WTC11 (cell line): ENCODE data around the gene GLT6D1. TPM values are rescaled to one million over a fixed set of nuclear protein-coding genes. Genes with fewer than 3 reads are reported as not detected.

Source experiments
- ATAC-seq: fragments of 200-7000 bp; cut with Tn5 transposase; 2 replicates; pipeline ENCODE4 v1.10.0; 2021; ENCODE audit warnings: mild to moderate bottlenecking, moderate library complexity
- CTCF ChIA-PET: fragments of 300-600 bp; sonication (Branson Sonifier 250); formaldehyde crosslinking; loops from one replicate; lab custom pipeline; 2021; ENCODE audit warnings: antibody characterized with exemption; lab: Charles Lee
- POLR2A ChIA-PET: fragments of 350-600 bp; sonication (Branson Sonifier 250); formaldehyde crosslinking; loops from one replicate; lab custom pipeline; 2021; ENCODE audit warnings: antibody characterized with exemption; lab: Charles Lee
- DNase-seq: peaks from one replicate; pipeline ENCODE4 v3.0.0; 2021; ENCODE audit warnings: low spot score
- H3K27ac Mint-ChIP-seq: 2 replicates; pipeline ENCODE4 v1.8.0; 2021; ENCODE audit warnings: mixed read lengths
- H3K27me3 Mint-ChIP-seq: 2 replicates; pipeline ENCODE4 v1.8.0; 2021; ENCODE audit warnings: low read depth, mild to moderate bottlenecking, moderate library complexity, mixed read lengths
- H3K36me3 Mint-ChIP-seq: 2 replicates; pipeline ENCODE4 v1.8.0; 2021; ENCODE audit warnings: mixed read lengths
- H3K4me1 Mint-ChIP-seq: 2 replicates; pipeline ENCODE4 v1.8.0; 2022; ENCODE audit warnings: mixed read lengths
- H3K4me3 Mint-ChIP-seq: 2 replicates; pipeline ENCODE4 v1.8.0; 2021; ENCODE audit warnings: mild to moderate bottlenecking, moderate library complexity, mixed read lengths
- H3K9me3 Mint-ChIP-seq: 2 replicates; pipeline ENCODE4 v1.8.0; 2021; ENCODE audit warnings: mixed read lengths
- AR ChIP-seq: fragments of 250-450 bp; sonication (Bioruptor Pico); IDR thresholded peaks from 2 replicates; pipeline ENCODE4 v1.9.0; 2021; ENCODE audit warnings: mild to moderate bottlenecking
- ATF1 ChIP-seq: sonication (generic); formaldehyde crosslinking; IDR thresholded peaks from 2 replicates; pipeline ENCODE4 v1.8.1; 2023; ENCODE audit warnings: mild to moderate bottlenecking, moderate library complexity, missing genetic modification reagents
- MAX ChIP-seq: sonication (generic); formaldehyde crosslinking; IDR thresholded peaks from 2 replicates; pipeline ENCODE4 v1.8.0; 2022; ENCODE audit warnings: mild to moderate bottlenecking, missing genetic modification reagents
- MLX ChIP-seq: sonication (generic); formaldehyde crosslinking; IDR thresholded peaks from 2 replicates; pipeline ENCODE4 v1.8.1; 2023; ENCODE audit warnings: mild to moderate bottlenecking, missing genetic modification reagents, moderate library complexity
- MXD4 ChIP-seq: fragments of 250-450 bp; sonication (Bioruptor Pico); IDR thresholded peaks from 2 replicates; pipeline ENCODE4 v1.8.0; 2021; ENCODE audit warnings: mild to moderate bottlenecking, moderate library complexity, borderline replicate concordance
- NFYB ChIP-seq: sonication (generic); formaldehyde crosslinking; conservative IDR thresholded peaks from 2 replicates; pipeline ENCODE4 v1.8.0; 2022; ENCODE audit warnings: low read depth, missing genetic modification reagents
- PREB ChIP-seq: sonication (generic); formaldehyde crosslinking; IDR thresholded peaks from 2 replicates; pipeline ENCODE4 v1.8.1; 2022; ENCODE audit warnings: mild to moderate bottlenecking, missing genetic modification reagents, moderate library complexity, borderline replicate concordance
- TP53 ChIP-seq: sonication (generic); formaldehyde crosslinking; IDR thresholded peaks from 2 replicates; pipeline ENCODE4 v1.8.1; 2023; ENCODE audit warnings: mild to moderate bottlenecking, missing genetic modification reagents
- ZNF671 ChIP-seq: fragments of 250-450 bp; sonication (Bioruptor Pico); IDR thresholded peaks from 2 replicates; pipeline ENCODE4 v1.8.0; 2021; ENCODE audit warnings: mild to moderate bottlenecking
- total RNA-seq: library from RNA; stranded (reverse); gene quantifications from 3 replicates; pipeline ENCODE4 v1.2.3, GENCODE V29; 2021
- TF ChIP-seq, protein P1 (sequence below): sonication (generic); formaldehyde crosslinking; IDR thresholded peaks from 2 replicates; pipeline ENCODE4 v1.8.1; 2023; ENCODE audit warnings: mild to moderate bottlenecking, missing genetic modification reagents, borderline replicate concordance
- TF ChIP-seq, protein P2 (sequence below): sonication (generic); formaldehyde crosslinking; IDR thresholded peaks from 2 replicates; pipeline ENCODE4 v1.8.0; 2023; ENCODE audit warnings: missing genetic modification reagents, mild to moderate bottlenecking, borderline replicate concordance
- TF ChIP-seq, protein P3 (sequence below): sonication (generic); formaldehyde crosslinking; IDR thresholded peaks from 2 replicates; pipeline ENCODE4 v1.8.1; 2022; ENCODE audit warnings: mild to moderate bottlenecking, moderate library complexity, missing genetic modification reagents

GLT6D1 gene
- total RNA-seq, 1 experiment from 2014 or later, result 0.37 TPM

DNA sequence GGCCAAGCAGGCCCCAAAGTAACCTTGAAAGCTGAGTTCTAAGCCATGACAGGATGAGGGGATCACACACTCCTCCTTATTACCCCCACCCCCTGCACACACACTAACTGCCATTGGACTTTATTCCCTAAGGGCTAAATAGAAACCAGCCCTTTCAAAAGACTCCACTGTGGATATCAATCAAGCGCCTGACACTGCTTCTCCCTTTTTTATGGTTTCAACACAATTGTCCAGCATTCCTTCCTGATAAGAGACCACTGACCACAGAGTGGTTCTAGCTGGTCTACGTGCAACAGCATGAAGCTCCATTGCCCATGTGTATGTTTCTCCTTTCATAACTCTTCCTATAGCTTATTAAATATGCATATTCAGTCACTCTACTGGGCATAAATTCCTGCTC is 43.1 kb downstream of the GLT6D1 start (continued):
- TF ChIP-seq, protein P1, sequence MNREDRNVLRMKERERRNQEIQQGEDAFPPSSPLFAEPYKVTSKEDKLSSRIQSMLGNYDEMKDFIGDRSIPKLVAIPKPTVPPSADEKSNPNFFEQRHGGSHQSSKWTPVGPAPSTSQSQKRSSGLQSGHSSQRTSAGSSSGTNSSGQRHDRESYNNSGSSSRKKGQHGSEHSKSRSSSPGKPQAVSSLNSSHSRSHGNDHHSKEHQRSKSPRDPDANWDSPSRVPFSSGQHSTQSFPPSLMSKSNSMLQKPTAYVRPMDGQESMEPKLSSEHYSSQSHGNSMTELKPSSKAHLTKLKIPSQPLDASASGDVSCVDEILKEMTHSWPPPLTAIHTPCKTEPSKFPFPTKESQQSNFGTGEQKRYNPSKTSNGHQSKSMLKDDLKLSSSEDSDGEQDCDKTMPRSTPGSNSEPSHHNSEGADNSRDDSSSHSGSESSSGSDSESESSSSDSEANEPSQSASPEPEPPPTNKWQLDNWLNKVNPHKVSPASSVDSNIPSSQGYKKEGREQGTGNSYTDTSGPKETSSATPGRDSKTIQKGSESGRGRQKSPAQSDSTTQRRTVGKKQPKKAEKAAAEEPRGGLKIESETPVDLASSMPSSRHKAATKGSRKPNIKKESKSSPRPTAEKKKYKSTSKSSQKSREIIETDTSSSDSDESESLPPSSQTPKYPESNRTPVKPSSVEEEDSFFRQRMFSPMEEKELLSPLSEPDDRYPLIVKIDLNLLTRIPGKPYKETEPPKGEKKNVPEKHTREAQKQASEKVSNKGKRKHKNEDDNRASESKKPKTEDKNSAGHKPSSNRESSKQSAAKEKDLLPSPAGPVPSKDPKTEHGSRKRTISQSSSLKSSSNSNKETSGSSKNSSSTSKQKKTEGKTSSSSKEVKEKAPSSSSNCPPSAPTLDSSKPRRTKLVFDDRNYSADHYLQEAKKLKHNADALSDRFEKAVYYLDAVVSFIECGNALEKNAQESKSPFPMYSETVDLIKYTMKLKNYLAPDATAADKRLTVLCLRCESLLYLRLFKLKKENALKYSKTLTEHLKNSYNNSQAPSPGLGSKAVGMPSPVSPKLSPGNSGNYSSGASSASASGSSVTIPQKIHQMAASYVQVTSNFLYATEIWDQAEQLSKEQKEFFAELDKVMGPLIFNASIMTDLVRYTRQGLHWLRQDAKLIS (CRISPR knock-in tag), result no peak
- TF ChIP-seq MAX, result no peak

DNA sequence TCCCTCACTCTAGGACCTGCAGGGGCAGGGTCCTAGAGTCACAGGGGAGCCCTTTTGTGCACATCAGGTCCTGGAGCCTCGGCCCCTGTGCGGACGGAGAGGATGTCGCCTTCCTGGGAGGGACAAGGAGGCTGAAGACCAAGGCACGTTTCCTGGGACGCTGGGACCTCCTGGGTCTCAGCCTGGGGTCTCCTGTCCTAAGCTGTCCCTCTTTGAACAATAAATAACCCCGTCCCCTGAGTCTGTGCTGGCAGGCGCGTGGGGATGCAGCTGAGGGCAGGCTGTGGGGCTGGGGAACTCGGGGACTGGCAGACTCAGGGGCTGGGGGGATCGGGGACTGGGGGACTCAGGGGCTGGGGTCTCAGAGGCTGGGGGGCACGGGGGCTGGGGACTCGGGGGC is 46.7 kb downstream of the GLT6D1 start:
- ATAC-seq (no peak), DNase-seq (no peak)
- CTCF ChIA-PET, result interaction anchor here (0.6 kb wide), 1 partner anchor 297 kb away, joined by 3 read pairs; no protein-coding TSS in a partner anchor
- peaks cover 34% of the 10 kb centered on the region for H3K9me3 Mint-ChIP-seq
- H3K27me3 Mint-ChIP-seq, result no peaks in the 10 kb centered on the region; the same call in 1 of the 2 replicates
- H3K36me3 Mint-ChIP-seq, result no peaks in the 10 kb centered on the region
- no peak overlapping the region for H3K27ac Mint-ChIP-seq
- H3K4me3 Mint-ChIP-seq, result no peak overlapping the region
- POLR2A ChIA-PET, result no interaction called here
- no peaks in the 10 kb centered on the region for H3K4me1 Mint-ChIP-seq
- no peak for TF ChIP-seq NFYB (CRISPR knock-in tag)
- TF ChIP-seq, protein P2, sequence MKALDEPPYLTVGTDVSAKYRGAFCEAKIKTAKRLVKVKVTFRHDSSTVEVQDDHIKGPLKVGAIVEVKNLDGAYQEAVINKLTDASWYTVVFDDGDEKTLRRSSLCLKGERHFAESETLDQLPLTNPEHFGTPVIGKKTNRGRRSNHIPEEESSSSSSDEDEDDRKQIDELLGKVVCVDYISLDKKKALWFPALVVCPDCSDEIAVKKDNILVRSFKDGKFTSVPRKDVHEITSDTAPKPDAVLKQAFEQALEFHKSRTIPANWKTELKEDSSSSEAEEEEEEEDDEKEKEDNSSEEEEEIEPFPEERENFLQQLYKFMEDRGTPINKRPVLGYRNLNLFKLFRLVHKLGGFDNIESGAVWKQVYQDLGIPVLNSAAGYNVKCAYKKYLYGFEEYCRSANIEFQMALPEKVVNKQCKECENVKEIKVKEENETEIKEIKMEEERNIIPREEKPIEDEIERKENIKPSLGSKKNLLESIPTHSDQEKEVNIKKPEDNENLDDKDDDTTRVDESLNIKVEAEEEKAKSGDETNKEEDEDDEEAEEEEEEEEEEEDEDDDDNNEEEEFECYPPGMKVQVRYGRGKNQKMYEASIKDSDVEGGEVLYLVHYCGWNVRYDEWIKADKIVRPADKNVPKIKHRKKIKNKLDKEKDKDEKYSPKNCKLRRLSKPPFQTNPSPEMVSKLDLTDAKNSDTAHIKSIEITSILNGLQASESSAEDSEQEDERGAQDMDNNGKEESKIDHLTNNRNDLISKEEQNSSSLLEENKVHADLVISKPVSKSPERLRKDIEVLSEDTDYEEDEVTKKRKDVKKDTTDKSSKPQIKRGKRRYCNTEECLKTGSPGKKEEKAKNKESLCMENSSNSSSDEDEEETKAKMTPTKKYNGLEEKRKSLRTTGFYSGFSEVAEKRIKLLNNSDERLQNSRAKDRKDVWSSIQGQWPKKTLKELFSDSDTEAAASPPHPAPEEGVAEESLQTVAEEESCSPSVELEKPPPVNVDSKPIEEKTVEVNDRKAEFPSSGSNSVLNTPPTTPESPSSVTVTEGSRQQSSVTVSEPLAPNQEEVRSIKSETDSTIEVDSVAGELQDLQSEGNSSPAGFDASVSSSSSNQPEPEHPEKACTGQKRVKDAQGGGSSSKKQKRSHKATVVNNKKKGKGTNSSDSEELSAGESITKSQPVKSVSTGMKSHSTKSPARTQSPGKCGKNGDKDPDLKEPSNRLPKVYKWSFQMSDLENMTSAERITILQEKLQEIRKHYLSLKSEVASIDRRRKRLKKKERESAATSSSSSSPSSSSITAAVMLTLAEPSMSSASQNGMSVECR (CRISPR knock-in tag), result no peak

DNA sequence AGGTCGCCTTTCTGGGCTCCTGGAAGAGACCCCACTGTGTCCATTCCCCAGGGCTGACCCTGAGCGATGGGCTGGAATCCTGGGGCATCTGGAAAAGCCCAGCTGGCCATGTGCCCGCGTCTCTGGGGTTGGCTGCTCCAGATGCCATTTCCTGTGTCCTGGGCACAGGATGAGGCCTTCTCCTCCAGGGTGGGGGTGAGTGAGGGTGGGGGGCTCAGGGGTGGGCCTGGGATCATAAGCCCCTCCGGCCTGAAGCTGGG is 47.1 kb downstream of the GLT6D1 start:
- POLR2A ChIA-PET, result no interaction called here
- peaks cover 32% of the 10 kb centered on the region for H3K9me3 Mint-ChIP-seq
- TF ChIP-seq TP53, result no peak
- no peak for TF ChIP-seq MLX (CRISPR knock-in tag)
- no peak for TF ChIP-seq ATF1
- TF ChIP-seq, all 79 proteins: peak for 0

GRCh38 chr9:135591506-135592330 is 47.6 kb downstream of the GLT6D1 start:
- no peak overlapping the region for H3K4me3 Mint-ChIP-seq
- POLR2A ChIA-PET, result no interaction called here
- H3K4me1 Mint-ChIP-seq, result no peaks in the 10 kb centered on the region
- CTCF ChIA-PET, result no interaction called here
- H3K9me3 Mint-ChIP-seq, result peaks cover 28% of the 10 kb centered on the region
- DNase-seq, result no peak
- H3K36me3 Mint-ChIP-seq, result no peaks in the 10 kb centered on the region
- H3K27me3 Mint-ChIP-seq, result no peaks in the 10 kb centered on the region
- TF ChIP-seq PREB (CRISPR knock-in tag), result no peak
- no peak for TF ChIP-seq MXD4
- no peak for TF ChIP-seq TP53
- TF ChIP-seq, protein P3, sequence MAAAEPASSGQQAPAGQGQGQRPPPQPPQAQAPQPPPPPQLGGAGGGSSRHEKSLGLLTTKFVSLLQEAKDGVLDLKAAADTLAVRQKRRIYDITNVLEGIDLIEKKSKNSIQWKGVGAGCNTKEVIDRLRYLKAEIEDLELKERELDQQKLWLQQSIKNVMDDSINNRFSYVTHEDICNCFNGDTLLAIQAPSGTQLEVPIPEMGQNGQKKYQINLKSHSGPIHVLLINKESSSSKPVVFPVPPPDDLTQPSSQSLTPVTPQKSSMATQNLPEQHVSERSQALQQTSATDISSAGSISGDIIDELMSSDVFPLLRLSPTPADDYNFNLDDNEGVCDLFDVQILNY (CRISPR knock-in tag), result no peak
- TF ChIP-seq ZNF671 (CRISPR knock-in tag), result no peak
- no peak for TF ChIP-seq AR (CRISPR knock-in tag)
- TF ChIP-seq MLX (CRISPR knock-in tag), result no peak
- TF ChIP-seq, all 79 proteins: peak for 0
- no peak for ATAC-seq
- H3K27ac Mint-ChIP-seq, result no peak overlapping the region

More for the DNA sequence above, 47.1 kb downstream of the GLT6D1 start:
- DNase-seq (no peak), ATAC-seq (no peak)
- CTCF ChIA-PET, result no interaction called here
- H3K4me1 Mint-ChIP-seq, result no peaks in the 10 kb centered on the region
- H3K27ac Mint-ChIP-seq, result no peak overlapping the region
- no peak overlapping the region for H3K4me3 Mint-ChIP-seq
- H3K36me3 Mint-ChIP-seq, result no peaks in the 10 kb centered on the region
- H3K27me3 Mint-ChIP-seq, result no peaks in the 10 kb centered on the region; the same call in 1 of the 2 replicates
